Measurements from ENCODE around the gene TNN. TPM values are rescaled to one million over a fixed set of nuclear protein-coding genes. Genes with fewer than 3 reads are reported as not detected.
"Not testable (repeated sequence)": the region's sequence is repeated elsewhere in the genome, so short reads cannot be mapped to it uniquely, and the experiment has no call there.

Gene TNN
- total RNA-seq, 1 donor from 2014 or later: 2.9 TPM

DNA sequence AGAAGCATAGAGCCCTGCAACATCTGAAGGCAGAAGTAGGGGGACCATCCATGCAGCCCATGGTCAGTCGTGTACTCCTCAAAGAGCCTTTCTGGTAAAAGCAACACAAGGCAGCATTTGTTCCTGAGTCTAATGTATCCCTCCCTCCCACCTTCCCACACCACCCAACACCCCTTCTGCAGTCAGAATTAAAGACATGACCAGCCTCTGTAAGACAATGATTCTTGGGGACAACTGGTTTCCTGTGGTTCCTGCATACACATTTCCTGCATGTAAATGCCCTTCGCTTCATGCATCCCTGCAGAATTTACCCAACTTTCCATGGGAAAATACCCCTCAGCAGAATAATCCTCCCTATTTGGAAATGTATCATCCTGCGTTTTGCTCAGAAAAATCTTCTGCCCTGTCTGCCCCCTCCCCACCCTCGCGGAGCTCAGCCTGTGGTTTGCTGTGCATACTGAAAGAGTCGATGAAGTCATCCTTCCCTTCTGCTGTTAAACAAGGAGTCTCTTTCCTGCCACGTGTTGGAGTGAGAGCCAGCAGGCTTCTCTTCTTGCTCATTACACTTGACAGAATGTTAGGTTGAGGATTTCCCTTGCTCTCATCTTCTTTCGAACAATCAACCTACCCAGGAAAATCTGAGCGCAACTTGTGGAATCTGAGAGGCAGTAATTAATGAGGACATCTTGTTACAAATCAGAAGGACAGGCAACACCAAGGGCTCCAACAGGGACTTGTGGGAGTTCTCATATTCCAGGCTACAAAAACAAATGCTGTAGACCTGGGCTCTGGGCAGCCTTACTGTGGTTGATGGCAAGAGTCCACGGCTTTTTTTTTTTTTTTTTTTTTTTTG, 4.7 kb downstream of the TNN start:
- DNase-seq: peak; percentile 94

- peak; percentile 49 for DNase-seq
Observed at GRCh38 chr1:175073061-175073460, 5.4 kb downstream of the TNN start.

- DNase-seq: no peak
Observed at GRCh38 chr1:175073633-175074032, 6.0 kb downstream of the TNN start.

DNA sequence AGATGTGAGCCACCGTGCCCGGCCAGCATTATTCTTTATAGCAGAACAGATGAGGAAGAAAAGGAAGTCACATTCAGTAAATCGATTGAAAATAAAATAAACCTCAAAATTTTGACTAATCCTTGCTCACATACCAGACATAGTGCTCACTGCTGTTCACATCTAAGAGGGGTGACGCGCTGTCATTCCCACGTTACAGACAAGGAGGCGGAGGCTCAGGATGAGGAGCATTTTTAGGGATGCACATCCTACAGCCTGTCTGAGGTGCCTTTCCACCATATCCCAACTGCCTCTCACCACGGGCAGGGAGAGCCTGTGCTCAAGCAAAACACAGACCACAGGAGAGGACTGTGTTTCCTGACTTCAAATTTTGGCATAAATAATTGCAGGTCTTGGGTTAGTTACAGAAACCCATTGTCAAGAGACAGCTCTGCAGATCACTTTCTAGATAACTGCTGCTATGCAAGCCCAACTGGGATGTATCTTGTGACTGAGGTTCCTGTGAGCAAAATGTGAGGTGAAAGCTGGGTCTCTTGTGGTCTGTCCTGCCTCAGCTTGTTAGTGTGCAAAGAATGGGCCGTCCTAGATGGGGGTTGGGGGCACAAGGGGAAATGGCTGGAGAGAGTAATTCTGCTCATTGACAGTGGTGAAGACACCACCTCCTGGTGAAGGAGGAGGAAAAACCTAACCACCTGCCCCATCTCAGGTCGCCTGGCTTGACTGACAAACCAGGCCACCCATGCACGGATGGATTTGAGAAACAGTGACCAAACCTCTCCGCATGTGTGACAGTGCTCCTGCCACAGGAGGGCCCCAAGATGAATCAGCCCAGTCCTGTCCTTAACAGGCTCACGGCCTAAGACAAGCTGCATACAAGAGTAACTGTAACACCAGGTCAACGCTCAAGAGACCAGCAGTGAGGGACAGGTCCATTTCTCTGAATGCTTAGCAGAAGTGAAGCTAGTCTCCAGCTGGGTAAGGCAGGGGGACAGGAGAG, 8.2 kb downstream of the TNN start:
- no peak for DNase-seq

GRCh38 chr1:175077356-175078030, 9.9 kb downstream of the TNN start:
- DNase-seq: no peak

GRCh38 chr1:175078629-175079028, 11.0 kb downstream of the TNN start:
- no peak for DNase-seq

DNA sequence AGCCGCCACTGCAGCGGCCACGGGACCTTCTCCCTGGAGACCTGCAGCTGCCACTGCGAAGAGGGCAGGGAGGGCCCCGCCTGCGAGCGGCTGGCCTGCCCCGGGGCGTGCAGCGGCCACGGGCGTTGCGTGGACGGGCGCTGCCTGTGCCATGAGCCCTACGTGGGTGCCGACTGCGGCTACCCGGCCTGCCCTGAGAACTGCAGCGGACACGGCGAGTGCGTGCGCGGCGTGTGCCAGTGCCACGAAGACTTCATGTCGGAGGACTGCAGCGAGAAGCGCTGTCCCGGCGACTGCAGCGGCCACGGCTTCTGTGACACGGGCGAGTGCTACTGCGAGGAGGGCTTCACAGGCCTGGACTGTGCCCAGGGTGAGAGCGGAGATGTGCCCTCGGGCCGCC, 11.7 kb downstream of the TNN start:
- DNase-seq: no peak

GRCh38 chr1:175080030-175080429, 12.4 kb downstream of the TNN start:
- no peak for DNase-seq

DNA sequence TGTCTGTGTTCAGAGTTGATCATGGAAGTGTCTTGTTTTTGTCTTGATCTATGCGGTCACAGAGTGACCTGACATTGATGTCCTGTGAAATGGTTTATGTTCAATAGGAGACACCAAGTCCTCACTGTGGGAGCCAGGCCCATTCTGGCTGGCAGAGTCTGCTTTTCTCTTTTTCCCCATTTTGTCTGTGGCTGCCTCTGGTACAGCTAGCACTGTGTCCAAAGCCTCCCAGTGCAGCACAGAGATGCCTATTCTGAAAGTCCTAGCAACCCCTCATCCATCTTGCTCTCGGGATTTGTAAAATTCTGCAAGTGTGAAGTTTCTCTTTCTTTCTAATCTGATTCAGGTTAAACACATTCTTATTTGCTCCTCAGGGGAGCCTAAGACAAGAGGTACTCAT, 14.3 kb downstream of the TNN start:
- DNase-seq: no peak

GRCh38 chr1:175088525-175088951, 20.9 kb downstream of the TNN start:
- DNase-seq: no peak

DNA sequence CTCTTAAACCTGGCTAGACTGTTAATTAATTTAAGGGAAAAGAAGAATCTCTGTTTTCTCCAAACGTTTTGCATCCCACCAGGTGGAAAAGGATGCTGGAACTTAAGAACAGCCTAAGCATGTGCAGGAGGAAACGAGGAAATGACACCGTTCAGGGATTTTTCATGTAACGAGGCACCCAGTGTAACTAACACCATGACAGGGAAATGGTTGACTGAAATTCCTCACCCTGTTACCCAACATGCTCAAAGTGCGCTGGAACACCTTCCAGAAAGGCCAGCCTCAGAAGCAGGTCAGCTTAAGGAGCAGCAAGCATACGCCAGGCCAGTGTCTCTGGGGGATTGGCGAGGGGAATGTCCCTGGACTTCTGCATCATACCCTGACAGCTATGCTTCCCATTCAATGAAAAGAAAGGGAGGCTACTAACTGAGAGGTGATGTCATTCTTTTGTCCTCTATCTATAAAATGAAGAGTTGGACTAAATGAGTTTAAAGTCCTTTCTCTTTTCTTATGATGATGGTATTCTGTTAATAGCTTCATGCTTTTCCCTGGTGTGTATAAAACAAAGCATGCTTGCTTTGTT, 21.6 kb downstream of the TNN start:
- DNase-seq: no peak

- no peak for DNase-seq
Observed at GRCh38 chr1:175090780-175091179, 23.1 kb downstream of the TNN start.

DNA sequence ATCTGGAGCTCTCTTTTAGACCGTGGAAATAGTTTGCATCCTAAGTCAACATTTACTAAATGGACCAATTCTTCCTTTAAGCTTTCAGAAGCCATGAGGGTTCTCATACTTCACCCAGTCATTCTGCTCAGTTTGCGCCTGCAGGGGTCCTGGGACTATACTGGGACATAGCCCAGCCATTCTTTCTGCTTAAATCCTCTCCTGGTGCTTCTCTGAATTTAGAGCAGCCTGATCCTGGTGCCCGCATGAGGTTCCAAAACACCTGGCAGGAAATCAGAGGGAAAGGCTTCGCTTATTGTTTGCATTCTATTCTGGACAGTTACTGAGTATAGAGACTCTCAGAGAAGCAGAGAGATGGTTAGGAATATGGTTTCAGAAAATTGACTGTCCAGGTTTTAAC, 27.0 kb downstream of the TNN start:
- DNase-seq: no peak

DNA sequence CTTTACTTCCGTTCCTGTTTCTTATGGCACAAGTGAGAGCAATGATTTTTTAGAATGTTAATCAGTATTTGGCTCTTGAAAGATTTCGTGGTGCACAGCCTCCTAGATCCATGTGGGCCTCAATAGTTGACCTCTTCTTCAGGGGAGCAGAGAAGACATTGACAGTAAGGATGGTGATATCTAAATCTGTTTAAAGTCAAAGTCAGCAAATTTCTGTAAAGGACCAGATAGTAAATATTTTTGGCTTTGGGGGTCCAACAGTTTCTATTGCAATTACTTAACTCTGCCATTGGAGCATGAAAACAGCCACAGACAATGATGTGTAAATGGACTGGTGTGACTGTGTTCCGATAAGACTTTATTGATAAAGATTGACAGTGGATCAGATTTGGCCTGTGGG, 27.4 kb downstream of the TNN start:
- no peak for DNase-seq

DNA sequence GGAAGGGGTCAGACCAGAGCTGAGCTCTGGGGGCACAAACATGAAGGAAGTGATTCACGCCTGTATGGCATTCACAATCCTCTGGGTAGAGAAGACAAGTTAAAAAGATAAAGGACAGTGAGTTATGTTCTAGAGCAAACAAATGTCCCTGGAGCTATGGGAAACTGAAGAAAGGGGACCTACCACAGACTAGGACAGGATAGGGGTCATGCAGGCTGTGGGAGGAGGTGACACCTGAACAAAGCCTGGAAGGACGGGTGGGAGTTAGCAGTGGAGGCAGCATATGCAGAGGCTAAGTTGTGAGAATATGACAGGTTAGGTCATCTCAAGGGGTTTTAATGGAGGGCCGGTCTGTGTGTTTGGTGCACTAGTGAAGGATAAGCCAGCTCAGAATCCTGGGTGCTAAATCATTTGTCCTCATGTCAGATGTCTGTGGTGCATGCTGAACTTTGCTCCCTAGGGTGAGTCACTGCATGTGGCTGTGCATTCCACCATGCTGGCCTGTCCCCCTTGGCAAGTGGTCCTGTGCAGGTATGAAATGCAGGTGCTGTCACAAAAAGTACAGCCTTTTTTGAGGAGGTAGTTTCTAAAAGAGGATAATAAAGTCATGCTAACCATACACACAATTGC, 28.5 kb downstream of the TNN start:
- no peak for DNase-seq

DNA sequence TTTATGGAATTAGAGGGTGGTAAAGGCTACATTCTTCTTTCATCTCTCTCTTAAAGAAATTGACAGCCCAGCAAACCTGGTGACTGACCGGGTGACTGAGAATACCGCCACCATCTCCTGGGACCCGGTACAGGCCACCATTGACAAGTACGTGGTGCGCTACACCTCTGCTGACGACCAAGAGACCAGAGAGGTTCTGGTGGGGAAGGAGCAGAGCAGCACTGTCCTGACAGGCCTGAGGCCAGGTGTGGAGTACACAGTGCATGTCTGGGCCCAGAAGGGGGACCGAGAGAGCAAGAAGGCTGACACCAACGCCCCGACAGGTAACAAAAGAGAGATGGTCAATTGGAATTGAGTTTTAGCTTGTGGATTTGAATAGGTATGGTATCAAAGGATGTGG, 29.7 kb downstream of the TNN start:
- DNase-seq: no peak

GRCh38 chr1:175099916-175100315, 32.3 kb downstream of the TNN start:
- DNase-seq: no peak

GRCh38 chr1:175102166-175102565, 34.5 kb downstream of the TNN start:
- DNase-seq: not testable (repeated sequence)

- not testable (repeated sequence) for DNase-seq
Observed at GRCh38 chr1:175106536-175106935, 38.9 kb downstream of the TNN start.

DNA sequence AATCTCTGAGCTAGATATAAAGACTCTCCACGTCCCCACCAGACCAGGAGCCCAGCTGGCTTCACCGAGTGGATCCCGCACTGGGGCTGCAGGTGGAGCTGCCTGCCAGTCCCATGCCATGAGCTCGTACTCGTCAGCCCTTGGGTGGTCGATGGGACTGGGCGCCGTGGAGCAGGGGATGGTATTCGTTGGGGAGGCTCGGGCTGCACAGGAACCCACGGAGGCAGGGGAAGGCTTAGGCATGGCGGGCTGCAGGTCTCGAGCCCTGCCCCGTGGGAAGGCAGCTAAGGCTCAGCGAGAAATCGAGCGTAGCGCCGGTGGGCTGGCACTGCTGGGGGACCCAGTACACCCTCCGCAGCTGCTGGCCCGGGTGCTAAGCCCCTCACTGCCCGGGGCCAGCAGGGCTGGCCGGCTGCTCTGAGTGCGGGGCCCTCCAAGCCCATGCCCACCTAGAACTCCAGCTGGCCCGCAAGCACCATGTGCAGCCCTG, 40.7 kb downstream of the TNN start:
- DNase-seq: not testable (repeated sequence)

- DNase-seq: no peak
Observed at GRCh38 chr1:175114996-175115395, 47.4 kb downstream of the TNN start.

Measured in skin of body (tissue), 2 donors.